HepG2 (cell line): ENCODE results near the gene PRKCZ. TPM values are rescaled to one million over a fixed set of nuclear protein-coding genes. Genes with fewer than 3 reads are reported as not detected.

Experiments used
- CERS6 ChIP-seq: sonication (generic); formaldehyde crosslinking; IDR thresholded peaks from 2 replicates; pipeline ENCODE4 v1.5.0; 2020; ENCODE audit warnings: missing genetic modification reagents
- FOXA3 ChIP-seq: IDR thresholded peaks from 2 replicates; pipeline ENCODE4 v1.6.1; 2016; ENCODE audit warnings: missing genetic modification reagents, missing compliant biosample characterization
- FOXC1 ChIP-seq: sonication (generic); formaldehyde crosslinking; IDR thresholded peaks from 2 replicates; pipeline ENCODE4 v1.8.0; 2022; ENCODE audit warnings: mild to moderate bottlenecking, missing genetic modification reagents, borderline replicate concordance
- GABPB1 ChIP-seq: IDR thresholded peaks from 2 replicates; pipeline ENCODE4 v1.6.1; 2016; ENCODE audit warnings: mild to moderate bottlenecking, missing genetic modification reagents, moderate library complexity, missing compliant biosample characterization
- ISX ChIP-seq: sonication (generic); formaldehyde crosslinking; conservative IDR thresholded peaks from 2 replicates; pipeline ENCODE4 v1.5.0; 2020; ENCODE audit warnings: missing genetic modification reagents
- POLR2AphosphoS5 ChIP-seq: IDR thresholded peaks from 2 replicates; pipeline ENCODE4 v1.6.1; 2012; ENCODE audit warnings: low read depth, low read length
- TCF12 ChIP-seq, 2 experiments: fragments of 450-650 bp in 1 of 2; sonication (generic) in 1 of 2; formaldehyde crosslinking in 1 of 2; IDR thresholded peaks; 2 replicates each; pipeline versions ENCODE4 v1.6.1 to v1.8.0; 2017 to 2022; ENCODE audit warnings: antibody characterized with exemption in 1 of 2, mild to moderate bottlenecking in 1 of 2, missing genetic modification reagents in 1 of 2, moderate library complexity in 1 of 2
- ZFP37 ChIP-seq: sonication (generic); formaldehyde crosslinking; IDR thresholded peaks from 2 replicates; pipeline ENCODE4 v1.4.0; 2020; ENCODE audit warnings: missing genetic modification reagents, borderline replicate concordance
- ZNF704 ChIP-seq: sonication (generic); formaldehyde crosslinking; IDR thresholded peaks from 2 replicates; pipeline ENCODE4 v1.8.1; 2023; ENCODE audit warnings: mild to moderate bottlenecking, inconsistent platforms, moderate library complexity, missing genetic modification reagents, borderline replicate concordance
- ZNF737 ChIP-seq: sonication (generic); formaldehyde crosslinking; IDR thresholded peaks from 2 replicates; pipeline ENCODE4 v1.5.0; 2020; ENCODE audit warnings: missing genetic modification reagents, mild to moderate bottlenecking, borderline replicate concordance
- polyA plus RNA-seq, 8 experiments: library from polyadenylated mRNA; depleted of rRNA in 3 of 8; stranded (reverse) in 7 of 8; unstranded in 1 of 8; fragments of >200 nt; fragmentation: Illumina TruSeq in 4 of 8; extraction: Trizol in 4 of 8; gene quantifications; 2 replicates each; pipeline versions ENCODE4 v1.2.1 to v1.2.3, GENCODE V29; 2011 to 2016; ENCODE audit warnings: low read depth in 4 of 8, missing spikeins in 1 of 8, mixed read lengths in 1 of 8; ENCODE audit not compliant: insufficient read depth in 1 of 8
- total RNA-seq, 5 experiments: library from RNA; depleted of rRNA; stranded (reverse); fragments of >200 nt; fragmentation: Illumina TruSeq; extraction: Trizol; gene quantifications; 2 replicates each; pipeline ENCODE4 v1.2.3, GENCODE V29; 2016; ENCODE audit warnings: low read depth in 1 of 5
- TF ChIP-seq, protein P1 (sequence below): sonication (generic); formaldehyde crosslinking; IDR thresholded peaks from 2 replicates; pipeline ENCODE4 v1.4.0; 2020; ENCODE audit warnings: low read depth, missing genetic modification reagents
- TF ChIP-seq, protein P2 (sequence below): sonication (generic); formaldehyde crosslinking; IDR thresholded peaks from 2 replicates; pipeline ENCODE4 v1.5.1; 2020; ENCODE audit warnings: missing genetic modification reagents, mild to moderate bottlenecking, borderline replicate concordance
- TF ChIP-seq, protein P3 (sequence below): sonication (generic); formaldehyde crosslinking; IDR thresholded peaks from 2 replicates; pipeline ENCODE4 v1.4.0; 2020; ENCODE audit warnings: missing genetic modification reagents
- TF ChIP-seq, protein P4 (sequence below): sonication (generic); formaldehyde crosslinking; IDR thresholded peaks from 2 replicates; pipeline ENCODE4 v1.5.1; 2020; ENCODE audit warnings: missing genetic modification reagents, mild to moderate bottlenecking, borderline replicate concordance

Gene PRKCZ
- total and polyA plus RNA-seq, 2 of the 13 experiments (the other 11 are each of a cell fraction or from before 2014, with no cell fraction given), result 34.7 to 85.2 TPM

GRCh38 chr1:2046953-2047748 lies 3.1 kb upstream of the PRKCZ start (continued):
- TF ChIP-seq ZNF704 (no peak), ZNF737 (CRISPR knock-in tag) (no peak), FOXC1 (CRISPR knock-in tag) (peak; percentile 18; the same call in 1 of the 2 replicates), ISX (no peak), CERS6 (CRISPR knock-in tag) (no peak), TCF12 (IDR thresholded peaks at IDR 0.05) (no peak), TCF12 (CRISPR knock-in tag; IDR thresholded peaks at IDR 0.05) (peak; percentile 41; the same call in 1 of the 2 replicates), FOXA3 (no peak; the same call in 1 of the 2 replicates), POLR2AphosphoS5 (0 out of 2 replicates have a peak, but pooled peaks have one; percentile 46), ZFP37 (no peak), GABPB1 (CRISPR knock-in tag) (peak; percentile 55; the same call in 1 of the 2 replicates)
- TF ChIP-seq, protein P1, sequence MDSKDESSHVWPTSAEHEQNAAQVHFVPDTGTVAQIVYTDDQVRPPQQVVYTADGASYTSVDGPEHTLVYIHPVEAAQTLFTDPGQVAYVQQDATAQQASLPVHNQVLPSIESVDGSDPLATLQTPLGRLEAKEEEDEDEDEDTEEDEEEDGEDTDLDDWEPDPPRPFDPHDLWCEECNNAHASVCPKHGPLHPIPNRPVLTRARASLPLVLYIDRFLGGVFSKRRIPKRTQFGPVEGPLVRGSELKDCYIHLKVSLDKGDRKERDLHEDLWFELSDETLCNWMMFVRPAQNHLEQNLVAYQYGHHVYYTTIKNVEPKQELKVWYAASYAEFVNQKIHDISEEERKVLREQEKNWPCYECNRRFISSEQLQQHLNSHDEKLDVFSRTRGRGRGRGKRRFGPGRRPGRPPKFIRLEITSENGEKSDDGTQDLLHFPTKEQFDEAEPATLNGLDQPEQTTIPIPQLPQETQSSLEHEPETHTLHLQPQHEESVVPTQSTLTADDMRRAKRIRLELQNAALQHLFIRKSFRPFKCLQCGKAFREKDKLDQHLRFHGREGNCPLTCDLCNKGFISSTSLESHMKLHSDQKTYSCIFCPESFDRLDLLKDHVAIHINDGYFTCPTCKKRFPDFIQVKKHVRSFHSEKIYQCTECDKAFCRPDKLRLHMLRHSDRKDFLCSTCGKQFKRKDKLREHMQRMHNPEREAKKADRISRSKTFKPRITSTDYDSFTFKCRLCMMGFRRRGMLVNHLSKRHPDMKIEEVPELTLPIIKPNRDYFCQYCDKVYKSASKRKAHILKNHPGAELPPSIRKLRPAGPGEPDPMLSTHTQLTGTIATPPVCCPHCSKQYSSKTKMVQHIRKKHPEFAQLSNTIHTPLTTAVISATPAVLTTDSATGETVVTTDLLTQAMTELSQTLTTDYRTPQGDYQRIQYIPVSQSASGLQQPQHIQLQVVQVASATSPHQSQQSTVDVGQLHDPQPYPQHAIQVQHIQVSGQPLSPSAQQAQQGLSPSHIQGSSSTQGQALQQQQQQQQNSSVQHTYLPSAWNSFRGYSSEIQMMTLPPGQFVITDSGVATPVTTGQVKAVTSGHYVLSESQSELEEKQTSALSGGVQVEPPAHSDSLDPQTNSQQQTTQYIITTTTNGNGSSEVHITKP (CRISPR knock-in tag), result peak; percentile 70; the same call in 1 of the 2 replicates
- TF ChIP-seq, protein P2, sequence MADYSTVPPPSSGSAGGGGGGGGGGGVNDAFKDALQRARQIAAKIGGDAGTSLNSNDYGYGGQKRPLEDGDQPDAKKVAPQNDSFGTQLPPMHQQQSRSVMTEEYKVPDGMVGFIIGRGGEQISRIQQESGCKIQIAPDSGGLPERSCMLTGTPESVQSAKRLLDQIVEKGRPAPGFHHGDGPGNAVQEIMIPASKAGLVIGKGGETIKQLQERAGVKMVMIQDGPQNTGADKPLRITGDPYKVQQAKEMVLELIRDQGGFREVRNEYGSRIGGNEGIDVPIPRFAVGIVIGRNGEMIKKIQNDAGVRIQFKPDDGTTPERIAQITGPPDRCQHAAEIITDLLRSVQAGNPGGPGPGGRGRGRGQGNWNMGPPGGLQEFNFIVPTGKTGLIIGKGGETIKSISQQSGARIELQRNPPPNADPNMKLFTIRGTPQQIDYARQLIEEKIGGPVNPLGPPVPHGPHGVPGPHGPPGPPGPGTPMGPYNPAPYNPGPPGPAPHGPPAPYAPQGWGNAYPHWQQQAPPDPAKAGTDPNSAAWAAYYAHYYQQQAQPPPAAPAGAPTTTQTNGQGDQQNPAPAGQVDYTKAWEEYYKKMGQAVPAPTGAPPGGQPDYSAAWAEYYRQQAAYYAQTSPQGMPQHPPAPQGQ (CRISPR knock-in tag), result no peak
- TF ChIP-seq, protein P3, sequence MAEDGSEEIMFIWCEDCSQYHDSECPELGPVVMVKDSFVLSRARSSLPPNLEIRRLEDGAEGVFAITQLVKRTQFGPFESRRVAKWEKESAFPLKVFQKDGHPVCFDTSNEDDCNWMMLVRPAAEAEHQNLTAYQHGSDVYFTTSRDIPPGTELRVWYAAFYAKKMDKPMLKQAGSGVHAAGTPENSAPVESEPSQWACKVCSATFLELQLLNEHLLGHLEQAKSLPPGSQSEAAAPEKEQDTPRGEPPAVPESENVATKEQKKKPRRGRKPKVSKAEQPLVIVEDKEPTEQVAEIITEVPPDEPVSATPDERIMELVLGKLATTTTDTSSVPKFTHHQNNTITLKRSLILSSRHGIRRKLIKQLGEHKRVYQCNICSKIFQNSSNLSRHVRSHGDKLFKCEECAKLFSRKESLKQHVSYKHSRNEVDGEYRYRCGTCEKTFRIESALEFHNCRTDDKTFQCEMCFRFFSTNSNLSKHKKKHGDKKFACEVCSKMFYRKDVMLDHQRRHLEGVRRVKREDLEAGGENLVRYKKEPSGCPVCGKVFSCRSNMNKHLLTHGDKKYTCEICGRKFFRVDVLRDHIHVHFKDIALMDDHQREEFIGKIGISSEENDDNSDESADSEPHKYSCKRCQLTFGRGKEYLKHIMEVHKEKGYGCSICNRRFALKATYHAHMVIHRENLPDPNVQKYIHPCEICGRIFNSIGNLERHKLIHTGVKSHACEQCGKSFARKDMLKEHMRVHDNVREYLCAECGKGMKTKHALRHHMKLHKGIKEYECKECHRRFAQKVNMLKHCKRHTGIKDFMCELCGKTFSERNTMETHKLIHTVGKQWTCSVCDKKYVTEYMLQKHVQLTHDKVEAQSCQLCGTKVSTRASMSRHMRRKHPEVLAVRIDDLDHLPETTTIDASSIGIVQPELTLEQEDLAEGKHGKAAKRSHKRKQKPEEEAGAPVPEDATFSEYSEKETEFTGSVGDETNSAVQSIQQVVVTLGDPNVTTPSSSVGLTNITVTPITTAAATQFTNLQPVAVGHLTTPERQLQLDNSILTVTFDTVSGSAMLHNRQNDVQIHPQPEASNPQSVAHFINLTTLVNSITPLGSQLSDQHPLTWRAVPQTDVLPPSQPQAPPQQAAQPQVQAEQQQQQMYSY (CRISPR knock-in tag), result no peak
- TF ChIP-seq, protein P4, sequence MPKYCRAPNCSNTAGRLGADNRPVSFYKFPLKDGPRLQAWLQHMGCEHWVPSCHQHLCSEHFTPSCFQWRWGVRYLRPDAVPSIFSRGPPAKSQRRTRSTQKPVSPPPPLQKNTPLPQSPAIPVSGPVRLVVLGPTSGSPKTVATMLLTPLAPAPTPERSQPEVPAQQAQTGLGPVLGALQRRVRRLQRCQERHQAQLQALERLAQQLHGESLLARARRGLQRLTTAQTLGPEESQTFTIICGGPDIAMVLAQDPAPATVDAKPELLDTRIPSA (CRISPR knock-in tag), result no peak
